Activated naive CD8-positive, alpha-beta T cell treated with anti-CD3 and anti-CD28 coated beads, Interleukin-2, amount 50 U/mL, for 24 hours (primary cell): ENCODE data around the gene DLX1.

ENCODE experiments used
- ATAC-seq: fragments of 150-1000 bp; cut with Tn5 transposase; one replicate; pipeline ENCODE4 v1.10.0; 2021
- DNase-seq: peaks from one replicate; pipeline ENCODE4 v3.0.0; 2021
- H3K27ac Mint-ChIP-seq: one replicate; pipeline ENCODE4 v1.8.0; 2021; ENCODE audit warnings: mild to moderate bottlenecking, mixed read lengths
- H3K27me3 Mint-ChIP-seq: one replicate; pipeline ENCODE4 v1.8.0; 2021; ENCODE audit warnings: mixed read lengths
- H3K36me3 Mint-ChIP-seq: one replicate; pipeline ENCODE4 v1.8.0; 2021; ENCODE audit warnings: low read depth, mixed read lengths
- H3K4me1 Mint-ChIP-seq: one replicate; pipeline ENCODE4 v1.8.0; 2021; ENCODE audit warnings: mixed read lengths
- H3K4me3 Mint-ChIP-seq: one replicate; pipeline ENCODE4 v1.8.0; 2021; ENCODE audit warnings: mild to moderate bottlenecking, moderate library complexity, mixed read lengths
- H3K9me3 Mint-ChIP-seq: one replicate; pipeline ENCODE4 v1.8.0; 2021; ENCODE audit warnings: mixed read lengths

DLX1 gene

DNA sequence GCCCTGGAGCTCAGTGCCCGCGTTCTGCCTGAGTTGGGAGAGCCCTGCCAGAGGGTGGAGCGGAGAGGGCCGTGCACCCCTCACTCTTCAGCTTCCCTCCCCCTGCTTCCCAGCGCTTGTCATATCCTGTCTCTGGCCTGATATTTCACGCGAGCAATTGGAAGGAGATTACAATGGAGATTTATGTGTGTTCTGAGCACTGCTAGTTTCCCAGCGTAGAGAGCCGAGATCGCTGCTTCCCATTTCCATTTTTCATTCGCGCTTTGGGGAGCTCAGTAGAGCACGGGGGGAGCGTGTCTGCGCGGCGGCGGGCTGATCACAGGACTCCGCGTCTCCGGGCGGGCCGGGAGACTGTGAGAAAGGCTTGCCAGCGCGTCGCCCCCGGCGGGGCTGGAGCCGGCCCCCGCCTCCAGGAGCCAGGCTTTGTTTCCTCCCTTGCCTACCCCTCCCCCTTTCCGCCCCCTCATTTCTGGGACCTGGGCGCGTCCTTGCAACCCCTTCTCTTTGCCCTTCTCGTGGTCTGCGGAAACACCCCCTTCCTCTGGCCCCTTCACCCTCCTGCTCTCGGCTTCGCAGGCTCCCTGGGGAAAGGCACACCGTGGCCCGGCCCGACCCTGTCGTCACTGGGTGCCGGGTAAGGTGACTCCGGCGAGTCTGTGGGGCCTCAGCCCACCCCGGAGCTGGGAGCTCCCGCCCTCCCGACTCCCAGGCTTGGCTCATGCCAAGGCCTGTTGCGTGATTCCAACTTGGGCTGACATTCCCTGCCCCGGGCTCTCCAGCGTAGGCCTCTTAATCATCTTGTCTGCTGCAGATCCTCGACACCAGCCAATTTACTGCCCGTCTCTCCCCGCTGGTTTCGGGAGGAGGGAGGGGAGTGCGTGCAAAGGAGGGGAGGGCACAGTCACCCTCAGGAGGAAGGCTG lies 11.6 kb downstream of the DLX1 start:
- peak overlapping the region; percentile 70 for H3K4me3 Mint-ChIP-seq
- no peak for ATAC-seq
- DNase-seq = no peak
- H3K36me3 Mint-ChIP-seq = peaks cover 2% of the 10 kb centered on the region
- no peaks in the 10 kb centered on the region for H3K9me3 Mint-ChIP-seq
- H3K4me1 Mint-ChIP-seq = peaks cover 54% of the 10 kb centered on the region
- H3K27me3 Mint-ChIP-seq = peaks cover 73% of the 10 kb centered on the region
- H3K27ac Mint-ChIP-seq = peak overlapping the region; percentile 49

DNA sequence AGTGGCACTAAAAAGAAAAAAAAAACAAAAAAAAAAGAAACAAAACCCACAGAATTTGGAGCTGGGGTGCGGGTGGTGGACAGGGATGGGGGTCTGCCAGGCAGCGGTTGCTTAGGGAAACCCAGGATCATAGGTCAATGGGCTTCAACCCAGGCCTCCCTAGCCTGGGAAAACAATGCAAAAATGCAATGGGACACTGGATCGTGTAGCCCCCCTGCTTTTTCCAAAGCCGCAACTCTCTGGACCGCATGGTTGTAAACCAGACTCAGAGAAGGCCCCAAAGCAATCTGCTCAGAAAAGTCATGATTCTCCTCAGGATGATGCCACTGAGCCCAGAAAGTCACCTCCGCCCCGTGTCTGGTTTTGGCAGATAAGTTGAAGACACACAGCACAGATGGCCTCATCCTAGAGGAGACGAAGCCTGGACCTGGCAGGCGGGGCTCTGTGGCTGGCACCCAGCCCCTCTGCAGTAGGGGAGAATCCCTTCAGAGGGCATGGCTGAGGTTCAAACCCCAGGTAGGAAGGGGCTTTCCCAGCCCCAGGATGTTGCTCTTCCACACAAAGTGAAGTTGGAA lies 12.3 kb downstream of the DLX1 start:
- no peak overlapping the region for H3K27ac Mint-ChIP-seq
- H3K4me1 Mint-ChIP-seq = peaks cover 59% of the 10 kb centered on the region
- no peak for ATAC-seq
- H3K9me3 Mint-ChIP-seq = no peaks in the 10 kb centered on the region
- H3K4me3 Mint-ChIP-seq = no peak overlapping the region
- H3K27me3 Mint-ChIP-seq = peaks cover 70% of the 10 kb centered on the region
- peaks cover 2% of the 10 kb centered on the region for H3K36me3 Mint-ChIP-seq
- DNase-seq = no peak

- Mint-ChIP-seq H3K27ac (peak overlapping the region; percentile 14), H3K36me3 (peaks cover 2% of the 10 kb centered on the region), H3K4me1 (peaks cover 61% of the 10 kb centered on the region), H3K9me3 (no peaks in the 10 kb centered on the region), H3K4me3 (peak overlapping the region; percentile 43), H3K27me3 (peaks cover 69% of the 10 kb centered on the region)
- ATAC-seq (no peak), DNase-seq (no peak)
Measured at GRCh38 chr2:172098287-172098649, 13.0 kb downstream of the DLX1 start.

DNA sequence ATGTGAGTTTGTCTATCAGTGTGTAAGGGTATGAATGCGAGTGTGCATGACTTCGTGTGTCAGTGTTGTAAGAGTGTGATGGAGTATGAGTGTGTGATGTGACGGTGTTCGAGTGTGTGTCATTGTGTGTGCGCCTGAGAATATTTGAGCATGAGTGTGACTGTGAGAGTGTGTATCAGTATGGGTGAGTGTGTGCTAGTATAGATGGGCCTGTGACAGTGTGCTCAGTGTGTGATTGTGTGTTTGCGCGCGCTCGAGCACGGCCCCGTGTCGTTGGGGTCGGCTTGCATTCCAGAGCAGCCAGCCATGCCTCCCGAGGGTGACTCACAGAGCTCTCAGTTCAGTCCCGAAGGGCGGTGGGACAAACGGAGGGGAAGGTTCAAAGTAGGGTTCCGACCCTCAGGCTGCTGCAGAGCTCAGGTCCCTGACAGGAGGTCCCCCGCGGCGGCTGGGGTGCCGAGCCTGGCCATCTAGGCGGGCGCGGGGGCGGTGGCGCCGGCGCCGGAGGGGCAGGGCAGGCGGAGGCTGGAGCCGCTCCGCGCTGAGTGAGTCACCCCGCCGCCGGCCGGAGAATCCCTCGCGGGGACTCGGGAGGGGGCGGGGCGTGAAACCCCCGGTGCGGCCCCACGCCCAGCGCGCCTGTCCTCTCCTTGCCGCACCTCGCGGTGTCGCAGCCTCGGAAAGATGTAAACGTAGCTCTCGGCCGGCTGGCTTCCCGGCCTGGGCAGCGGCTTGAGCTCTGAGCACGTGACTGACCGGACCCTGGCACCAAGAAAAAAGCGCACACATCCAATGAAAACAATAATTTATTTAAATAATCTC lies 13.6 kb downstream of the DLX1 start:
- peaks cover 64% of the 10 kb centered on the region for H3K4me1 Mint-ChIP-seq
- ATAC-seq (peak; percentile 20), DNase-seq (peak; percentile 60)

GRCh38 chr2:172099472-172100079 lies 14.3 kb downstream of the DLX1 start:
- Mint-ChIP-seq H3K9me3 (no peaks in the 10 kb centered on the region), H3K36me3 (no peaks in the 10 kb centered on the region), H3K27me3 (peaks cover 70% of the 10 kb centered on the region), H3K4me3 (no peak overlapping the region), H3K27ac (no peak overlapping the region), H3K4me1 (peaks cover 65% of the 10 kb centered on the region)
- ATAC-seq = no peak
- no peak for DNase-seq

More for the DNA sequence above, 13.6 kb downstream of the DLX1 start:
- Mint-ChIP-seq H3K36me3 (peaks cover under 1% of the 10 kb centered on the region), H3K27ac (peak overlapping the region; percentile 14), H3K4me3 (peak overlapping the region; percentile 43), H3K27me3 (peaks cover 69% of the 10 kb centered on the region), H3K9me3 (no peaks in the 10 kb centered on the region)

- Mint-ChIP-seq H3K4me1 (peaks cover 64% of the 10 kb centered on the region), H3K4me3 (peak overlapping the region; percentile 52), H3K36me3 (peaks cover 1% of the 10 kb centered on the region), H3K27ac (peak overlapping the region; percentile 64), H3K27me3 (peaks cover 73% of the 10 kb centered on the region), H3K9me3 (no peaks in the 10 kb centered on the region)
- no peak for ATAC-seq
- no peak for DNase-seq
Measured at GRCh38 chr2:172100080-172100934, 15.0 kb downstream of the DLX1 start.

GRCh38 chr2:172100935-172101820 lies 15.9 kb downstream of the DLX1 start:
- no peak for ATAC-seq
- Mint-ChIP-seq H3K27ac (peak overlapping the region; percentile 64), H3K9me3 (no peaks in the 10 kb centered on the region), H3K4me3 (peak overlapping the region; percentile 76), H3K36me3 (peaks cover 1% of the 10 kb centered on the region), H3K27me3 (peaks cover 73% of the 10 kb centered on the region), H3K4me1 (peaks cover 61% of the 10 kb centered on the region)
- DNase-seq = no peak

GRCh38 chr2:172101821-172102390 lies 16.6 kb downstream of the DLX1 start:
- peaks cover 74% of the 10 kb centered on the region for H3K27me3 Mint-ChIP-seq
- H3K27ac Mint-ChIP-seq = no peak overlapping the region
- ATAC-seq = peak; percentile 4
- peaks cover 1% of the 10 kb centered on the region for H3K36me3 Mint-ChIP-seq
- H3K9me3 Mint-ChIP-seq = no peaks in the 10 kb centered on the region
- peaks cover 60% of the 10 kb centered on the region for H3K4me1 Mint-ChIP-seq
- peak overlapping the region; percentile 76 for H3K4me3 Mint-ChIP-seq
- DNase-seq = no peak

DNA sequence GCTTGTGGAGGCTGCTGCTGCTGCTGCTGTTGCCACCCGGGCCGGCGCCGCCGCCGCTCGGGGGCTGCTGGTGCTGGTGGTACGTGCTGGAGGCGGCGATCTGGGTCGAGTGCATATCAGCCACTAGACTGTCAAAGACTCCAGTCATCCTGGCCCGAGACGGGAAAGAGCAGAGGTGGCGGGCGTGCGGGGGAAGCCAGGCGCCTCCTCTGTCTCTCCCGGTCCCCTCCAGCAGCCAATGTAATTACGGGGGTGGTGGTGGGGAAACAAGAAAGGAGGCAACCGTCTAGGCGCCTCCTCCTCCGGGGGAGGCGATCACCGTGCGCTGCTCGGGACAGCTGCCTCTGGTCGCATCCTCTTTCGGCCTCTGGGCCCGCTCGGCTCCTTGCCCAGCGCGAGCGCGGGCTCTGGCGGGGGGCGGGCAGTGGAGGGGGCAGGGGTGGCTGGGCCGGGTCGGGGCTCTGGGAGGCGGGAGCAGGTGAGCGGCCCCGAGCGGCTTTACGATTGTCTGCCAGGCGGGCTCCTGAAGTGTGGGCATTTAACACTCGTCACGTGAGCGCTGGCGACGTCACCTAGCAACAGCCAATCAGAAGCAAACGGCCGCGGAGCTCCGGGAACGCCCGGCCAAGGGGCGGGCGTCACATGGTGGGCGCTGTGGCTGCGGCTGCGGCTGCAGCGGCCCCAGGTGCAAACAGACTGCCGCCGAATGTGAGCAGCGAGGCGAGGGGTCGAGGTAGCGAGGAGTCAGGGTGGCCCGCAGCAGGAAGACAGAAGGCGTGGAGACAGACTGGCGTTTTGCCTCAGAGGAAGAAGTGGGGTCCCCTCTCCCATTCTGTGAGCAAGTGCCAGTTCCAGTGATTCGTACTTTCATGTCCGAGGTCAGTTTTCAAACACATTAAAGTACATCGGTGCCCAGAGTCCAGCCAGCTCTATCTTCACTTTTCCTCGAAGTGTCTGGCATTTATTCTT lies 17.4 kb downstream of the DLX1 start, which contains the start of gene DLX2:
TSS of gene DLX2 (minus strand) at position 510 of the 969 bp plus-strand sequence. CDS start at position 148, 362 bp downstream.
- peaks cover 1% of the 10 kb centered on the region for H3K36me3 Mint-ChIP-seq
- H3K27me3 Mint-ChIP-seq = peaks cover 72% of the 10 kb centered on the region
- H3K4me1 Mint-ChIP-seq = peaks cover 59% of the 10 kb centered on the region
- no peaks in the 10 kb centered on the region for H3K9me3 Mint-ChIP-seq
- DNase-seq = peak; percentile 78
- no peak within 1 kb of the TSS for H3K27ac Mint-ChIP-seq
- H3K4me3 Mint-ChIP-seq = peak within 1 kb of the TSS; percentile 76
- ATAC-seq = peak; percentile 41

DNA sequence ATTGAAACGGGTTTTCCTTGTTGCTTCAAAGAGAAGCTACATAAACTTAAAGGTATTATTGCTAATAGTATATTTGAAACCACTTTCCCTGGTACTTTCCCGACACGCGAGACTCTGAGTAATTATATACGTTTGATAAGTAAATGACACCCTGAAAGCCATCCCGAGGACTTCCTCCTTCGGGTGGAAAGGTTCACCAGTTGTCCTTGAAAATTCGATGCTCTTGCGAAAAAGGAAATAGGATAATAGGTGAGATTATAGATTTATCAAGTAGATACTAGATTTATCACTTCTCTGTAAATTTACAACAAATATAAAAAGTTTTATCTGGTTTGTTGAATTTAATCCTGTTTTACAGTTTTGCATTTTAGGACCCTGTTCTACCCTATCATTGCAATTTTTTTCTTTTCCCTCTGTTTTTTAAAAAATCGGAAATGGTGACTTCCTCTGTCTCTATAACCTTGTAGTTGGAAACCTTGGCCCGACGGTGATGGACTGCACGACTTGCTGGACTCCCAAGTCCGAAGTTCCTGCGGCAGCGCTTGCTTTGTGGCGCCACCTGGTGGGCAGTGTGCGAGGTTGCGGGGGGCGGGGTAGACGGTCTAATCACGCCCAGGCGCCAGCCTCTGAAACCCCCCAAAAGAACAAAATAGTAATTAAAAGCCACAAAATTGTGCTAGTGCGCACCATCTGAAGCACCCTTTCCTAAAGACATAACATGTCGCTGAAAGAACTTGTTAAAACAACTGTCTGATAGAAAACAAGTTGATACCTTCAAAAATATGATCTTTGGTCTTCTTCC lies 18.4 kb downstream of the DLX1 start:
- Mint-ChIP-seq H3K4me1 (peaks cover 60% of the 10 kb centered on the region), H3K9me3 (no peaks in the 10 kb centered on the region), H3K36me3 (peaks cover 1% of the 10 kb centered on the region), H3K27ac (no peak overlapping the region), H3K4me3 (peak overlapping the region; percentile 76), H3K27me3 (peaks cover 75% of the 10 kb centered on the region)
- no peak for ATAC-seq
- DNase-seq = peak; percentile 84

DNA sequence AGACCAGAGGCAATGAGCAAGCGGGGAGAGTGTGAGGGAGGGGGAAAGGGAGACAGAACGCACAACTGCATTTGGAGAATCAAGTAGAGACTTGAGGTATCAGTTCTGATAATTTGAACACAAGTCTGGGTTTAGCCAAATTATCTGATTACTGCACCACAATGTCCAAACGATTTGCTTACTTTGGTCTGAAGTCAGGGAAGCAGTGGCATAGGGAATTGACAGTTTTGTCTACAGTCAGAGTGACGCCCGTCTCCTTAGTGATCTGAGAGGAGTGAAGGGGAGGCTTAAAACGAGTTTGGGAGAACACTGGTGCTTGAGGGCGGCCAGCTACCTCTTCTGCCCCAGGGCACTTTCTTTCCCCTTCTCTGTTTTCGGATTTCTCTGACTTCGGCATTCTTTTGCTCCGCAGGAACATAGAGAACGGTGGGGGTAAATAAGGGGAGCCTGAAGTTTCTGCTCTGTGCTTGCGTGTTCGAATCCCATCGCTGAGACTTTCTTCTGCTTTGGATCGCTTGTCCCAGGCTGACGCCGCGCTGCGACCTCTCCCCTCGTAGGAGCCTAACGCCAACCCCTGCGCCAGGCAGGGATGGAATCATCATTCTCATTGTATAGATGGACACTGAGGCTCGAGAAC lies 20.3 kb downstream of the DLX1 start:
- Mint-ChIP-seq H3K27ac (no peak overlapping the region), H3K9me3 (no peaks in the 10 kb centered on the region), H3K4me1 (peaks cover 56% of the 10 kb centered on the region), H3K36me3 (peaks cover 1% of the 10 kb centered on the region), H3K4me3 (peak overlapping the region; percentile 53), H3K27me3 (peaks cover 85% of the 10 kb centered on the region)
- DNase-seq = no peak
- ATAC-seq = no peak
